DMS79 treated with DMSO at 0.1 percent for 48 hours (cell line): ENCODE measurements around the gene TCTN2.

ENCODE experiments used
- DNase-seq: peaks from one replicate; lab custom pipeline; 2025; lab: John Stamatoyannopoulos, UW

Gene TCTN2

DNA sequence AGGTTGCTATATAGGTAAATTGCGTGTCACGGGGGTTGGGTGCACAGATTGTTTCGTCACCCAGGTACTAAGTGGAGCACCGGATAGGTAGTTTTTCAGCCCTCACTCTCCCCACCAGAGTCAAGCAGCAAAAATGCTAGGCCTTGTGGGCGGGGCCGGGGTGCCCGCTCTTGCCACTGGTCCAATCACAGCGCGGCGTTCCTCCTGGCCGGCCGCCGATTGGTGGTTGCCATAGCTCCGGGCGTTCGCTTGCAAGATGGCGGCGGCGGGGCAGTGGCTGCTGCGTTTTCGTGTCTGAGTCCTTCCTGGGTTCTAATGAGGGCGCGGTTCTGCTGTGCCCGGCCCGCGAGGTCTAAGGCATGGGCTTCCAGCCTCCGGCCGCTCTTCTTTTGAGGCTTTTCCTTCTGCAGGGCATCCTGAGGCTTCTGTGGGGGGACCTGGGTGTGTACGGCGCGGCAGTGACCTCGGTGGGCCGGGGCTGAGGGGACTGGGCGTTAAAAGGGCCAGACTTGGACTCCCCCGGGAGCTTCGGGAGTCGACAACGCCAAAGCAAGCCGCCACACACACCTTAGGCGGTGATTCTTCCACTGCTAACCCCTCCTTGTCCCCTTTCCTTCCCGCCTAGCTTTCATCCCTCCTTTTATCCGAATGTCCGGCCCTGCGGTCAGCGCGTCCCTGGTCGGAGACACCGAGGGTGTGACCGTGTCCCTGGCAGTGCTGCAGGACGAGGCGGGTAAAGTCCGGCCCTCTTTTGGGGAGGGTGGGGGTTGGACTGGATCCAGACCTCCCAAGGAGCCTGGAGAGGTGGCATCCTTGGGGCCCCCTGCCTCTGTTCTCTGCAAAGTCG, at the start of gene TCTN2:
Gene TCTN2, plus strand, starts transcription at position 232 of the 847 bp plus-strand sequence. Its CDS starts 128 bp downstream, at position 360.
- peak; percentile 87 for DNase-seq

GRCh38 chr12:123621619-123622530, 49.0 kb upstream of the TCTN2 start:
- DNase-seq = no peak

GRCh38 chr12:123633379-123634141, 37.4 kb upstream of the TCTN2 start, which contains the start of the genes EIF2B1 and GTF2H3:
Gene EIF2B1 (minus strand): TSS chr12:123633686. CDS start chr12:123633557, 129 bp downstream.
Gene GTF2H3 (plus strand): TSS chr12:123633829. CDS start chr12:123633860, 31 bp downstream.
- DNase-seq = peak; percentile 98

GRCh38 chr12:123634142-123634561, 36.8 kb upstream of the TCTN2 start:
- no peak for DNase-seq

GRCh38 chr12:123643911-123644310, 27.0 kb upstream of the TCTN2 start:
- DNase-seq = no peak

GRCh38 chr12:123645380-123645779, 25.5 kb upstream of the TCTN2 start:
- DNase-seq = no peak

DNA sequence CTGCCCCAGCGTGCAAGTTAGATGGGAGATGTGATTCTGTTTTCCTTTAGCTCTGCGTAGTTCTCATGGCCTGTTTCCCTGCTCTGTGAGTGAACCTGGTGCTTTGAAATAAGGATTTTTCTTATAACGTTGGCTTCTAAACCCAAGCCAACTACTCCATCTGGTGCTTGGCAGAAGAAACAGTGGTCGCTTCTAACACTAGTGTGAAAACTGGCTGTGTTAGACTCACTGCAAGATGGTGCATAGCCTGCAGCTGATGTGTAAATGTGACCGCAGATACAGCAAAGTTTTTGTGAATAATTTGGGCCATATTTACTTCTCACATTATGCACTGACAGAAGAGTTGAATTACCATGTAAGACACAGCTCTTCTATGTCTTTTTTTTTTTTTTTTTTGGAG, 25.0 kb upstream of the TCTN2 start:
- DNase-seq = no peak

- DNase-seq = no peak
These were observed 22.5 kb upstream of the TCTN2 start for GRCh38 chr12:123648401-123648800.

DNA sequence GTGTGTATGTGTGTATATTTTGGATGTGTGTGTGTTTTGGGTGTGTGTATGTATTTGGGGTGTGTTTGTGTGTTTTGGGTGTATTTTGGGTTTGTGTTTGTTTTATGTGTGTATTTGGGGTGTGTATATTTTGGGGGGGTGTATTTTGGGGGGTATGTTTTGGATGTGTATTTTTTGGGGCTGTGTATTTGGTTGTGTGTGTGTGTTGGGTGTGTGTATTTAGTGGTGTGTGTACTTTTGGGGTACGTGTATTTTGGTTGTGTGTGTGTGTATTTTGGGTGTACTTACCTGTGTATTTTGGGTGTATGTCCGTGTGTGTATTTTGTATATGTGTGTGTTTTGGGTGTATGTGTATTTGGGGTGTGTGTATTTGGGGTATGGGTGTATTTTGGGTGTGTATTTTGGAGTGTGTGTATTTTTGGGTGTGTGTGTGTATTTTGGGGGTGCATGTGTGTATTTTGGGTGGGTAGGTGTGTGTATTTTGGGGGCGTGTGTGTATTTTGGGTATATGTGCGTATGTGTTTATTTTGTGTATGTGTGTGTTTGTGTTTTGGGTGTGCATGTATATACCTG, 16.7 kb upstream of the TCTN2 start:
- DNase-seq = no peak

DNA sequence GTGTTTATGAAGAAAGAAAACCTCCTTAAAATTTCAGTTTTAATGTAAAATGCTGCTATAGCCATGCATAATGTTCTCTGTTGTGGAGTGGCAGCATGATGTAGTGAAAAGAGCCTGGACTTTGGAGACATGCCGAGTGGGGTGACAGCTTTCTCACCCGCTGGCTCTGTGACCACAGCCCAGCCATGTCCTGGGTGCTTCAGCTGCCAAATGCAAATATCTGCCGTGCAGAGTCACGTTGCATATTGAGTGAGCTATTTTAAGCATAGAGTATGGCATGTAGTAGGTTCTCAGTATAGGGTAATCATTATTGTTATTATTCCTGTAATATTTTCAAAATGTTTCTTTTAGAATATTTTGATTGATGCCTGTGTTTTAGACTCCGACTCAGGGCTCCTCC, 15.5 kb upstream of the TCTN2 start:
- no peak for DNase-seq

- DNase-seq = no peak
These were observed 14.5 kb upstream of the TCTN2 start for GRCh38 chr12:123656392-123656791.

GRCh38 chr12:123657211-123657610, 13.7 kb upstream of the TCTN2 start:
- DNase-seq = no peak

DNA sequence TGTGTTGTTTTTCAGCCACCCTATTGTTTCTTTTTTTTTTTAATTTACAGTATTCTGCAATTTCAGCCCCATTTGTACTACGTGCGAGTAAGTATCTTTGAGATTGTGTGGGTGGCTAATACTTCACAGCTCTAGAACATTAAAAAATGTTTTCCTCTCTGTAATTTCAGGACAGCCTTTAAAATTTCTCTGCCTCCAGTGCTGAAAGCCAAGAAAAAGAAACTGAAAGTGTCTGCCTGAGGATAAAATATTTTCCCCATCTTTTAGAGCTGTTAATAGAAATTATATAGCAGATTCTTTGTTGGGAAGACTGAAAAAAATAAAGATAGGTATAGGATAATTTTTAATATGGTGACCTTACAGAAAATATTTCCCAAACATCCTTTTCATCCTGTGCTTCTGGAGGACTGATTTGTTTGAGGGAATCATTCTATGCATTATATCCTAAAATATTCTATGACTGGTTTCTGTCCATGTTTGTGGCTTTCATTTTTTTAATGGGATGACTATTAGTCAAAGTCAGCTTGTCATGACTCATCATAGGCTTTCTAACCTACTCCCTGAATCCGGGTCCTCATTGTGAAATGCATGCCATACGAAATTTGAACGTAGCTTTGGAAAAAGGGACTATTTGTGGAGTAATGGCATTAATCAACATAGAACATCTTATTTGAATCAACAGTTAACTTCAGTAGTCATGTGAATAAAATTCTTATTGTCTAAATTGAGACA, 10.8 kb upstream of the TCTN2 start:
- no peak for DNase-seq

DNA sequence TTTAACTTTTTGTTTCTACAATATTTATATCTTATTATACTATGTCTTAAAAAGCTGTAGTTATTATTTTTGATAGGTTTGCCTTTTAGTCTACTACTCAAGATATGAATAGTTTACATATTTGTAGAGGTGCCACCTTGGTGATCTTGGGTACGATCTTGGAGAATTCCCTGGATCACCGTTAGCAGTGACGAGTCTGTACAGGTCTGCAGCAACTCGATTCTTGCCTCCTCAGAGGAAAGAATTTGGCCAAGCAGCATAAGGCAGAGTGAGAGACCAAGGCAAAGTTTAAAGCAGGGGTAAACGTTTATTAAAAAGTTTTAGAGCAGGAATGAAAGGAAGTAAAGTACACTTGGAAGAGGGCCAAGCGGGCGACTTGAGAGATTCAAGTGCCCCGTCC, 3.1 kb upstream of the TCTN2 start:
- no peak for DNase-seq

- DNase-seq = peak; percentile 38
These were observed 963 bp downstream of the TCTN2 start for GRCh38 chr12:123671876-123672275.

- no peak for DNase-seq
These were observed 4.5 kb downstream of the TCTN2 start for GRCh38 chr12:123675436-123675835.

GRCh38 chr12:123676616-123677320, 5.9 kb downstream of the TCTN2 start:
- no peak for DNase-seq

GRCh38 chr12:123678981-123679380, 8.1 kb downstream of the TCTN2 start:
- no peak for DNase-seq

- DNase-seq = no peak
These were observed 10.7 kb downstream of the TCTN2 start for GRCh38 chr12:123681605-123682004.

GRCh38 chr12:123683964-123684363, 13.1 kb downstream of the TCTN2 start:
- DNase-seq = no peak
